A549 (cell line): ENCODE data around the gene ATP1B3. TPM values are rescaled to one million over a fixed set of nuclear protein-coding genes. Genes with fewer than 3 reads are reported as not detected.

Experiments
- ATAC-seq, 2 experiments: fragments of 200-7000 bp in 1 of 2; fragments of >200 bp in 1 of 2; cut with Nextera tagmentation in 1 of 2; cut with Tn5 transposase in 1 of 2; 3 replicates each; pipeline versions ENCODE4 v1.8.0 to v1.9.1; 2018 to 2020; ENCODE audit warnings: mild to moderate bottlenecking in 1 of 2, moderate library complexity in 1 of 2
- CTCF ChIA-PET: fragments of 300-600 bp; sonication (Branson Sonifier 250); formaldehyde crosslinking; extraction: SDS; loops from one replicate; lab custom pipeline; 2021; ENCODE audit warnings: antibody characterized with exemption, inconsistent platforms; lab: Yijun Ruan, JAX
- POLR2A ChIA-PET: fragments of 350-600 bp; formaldehyde crosslinking; extraction: SDS; loops from one replicate; lab custom pipeline; 2021; ENCODE audit warnings: antibody characterized with exemption, inconsistent platforms; lab: Yijun Ruan, JAX
- DNase-seq, 2 experiments: peaks; one replicate each; pipeline versions ENCODE4 v3.0.0 to v3.0.0-alpha.2; 2011 to 2016; ENCODE audit warnings: low read depth in 1 of 2, low spot score in 1 of 2
- FAIRE-seq: peaks from 2 replicates; lab custom pipeline; 2011; peaks lifted over from hg19 to GRCh38; lab: Jason Lieb, UNC
- H3K27ac ChIP-seq, 2 experiments: fragments of >200 bp; sonication (Bioruptor Twin); formaldehyde crosslinking; 3 replicates each; pipeline ENCODE4 v1.5.1; 2016 to 2017
- H3K4me1 ChIP-seq: fragments of >200 bp; sonication (Bioruptor Twin); formaldehyde crosslinking; 3 replicates; pipeline ENCODE4 v1.6.1; 2016
- H3K4me2 ChIP-seq: fragments of >200 bp; sonication (Bioruptor Twin); formaldehyde crosslinking; 3 replicates; pipeline ENCODE4 v1.6.1; 2016
- H3K4me3 ChIP-seq: fragments of >200 bp; sonication (Bioruptor Twin); formaldehyde crosslinking; 3 replicates; pipeline ENCODE4 v1.5.1; 2016
- H3K9me3 ChIP-seq: fragments of >200 bp; sonication (Bioruptor Twin); formaldehyde crosslinking; 3 replicates; pipeline ENCODE4 v1.6.1; 2016
- ATOH8 ChIP-seq: fragments of 250-450 bp; sonication (Bioruptor Pico); IDR thresholded peaks from 2 replicates; pipeline ENCODE4 v1.5.0; 2020; ENCODE audit warnings: low read depth, mild to moderate bottlenecking, moderate library complexity
- CHD4 ChIP-seq: fragments of 200-600 bp; sonication (generic); IDR thresholded peaks from 2 replicates; pipeline ENCODE4 v1.6.1; 2016; ENCODE audit warnings: antibody characterized with exemption, mild to moderate bottlenecking, borderline replicate concordance
- EHMT2 ChIP-seq: fragments of 200-600 bp; sonication (generic); IDR thresholded peaks from 2 replicates; pipeline ENCODE4 v1.6.1; 2016; ENCODE audit warnings: antibody characterized with exemption, low read depth, mild to moderate bottlenecking, moderate library complexity
- ESRRA ChIP-seq: fragments of 150-350 bp; IDR thresholded peaks from 2 replicates; pipeline ENCODE4 v1.6.1; 2014; ENCODE audit warnings: mild to moderate bottlenecking, low read length, borderline replicate concordance
- FOSL2 ChIP-seq, 2 experiments: fragments of 450-650 bp in 1 of 2; fragments of >200 bp in 1 of 2; sonication (Bioruptor Twin) in 1 of 2; formaldehyde crosslinking; IDR thresholded peaks; 2 replicates each; pipeline versions ENCODE4 v1.5.0 to v1.6.1; 2016 to 2020; ENCODE audit warnings: mild to moderate bottlenecking in 1 of 2, moderate library complexity in 1 of 2
- HDAC2 ChIP-seq: fragments of 200-600 bp; sonication (generic); IDR thresholded peaks from 2 replicates; pipeline ENCODE4 v1.6.1; 2016
- HMGXB4 ChIP-seq: fragments of 250-450 bp; sonication (Bioruptor Pico); IDR thresholded peaks from 2 replicates; pipeline ENCODE4 v1.5.0; 2021; ENCODE audit warnings: mild to moderate bottlenecking, moderate library complexity, borderline replicate concordance
- HOXA7 ChIP-seq: fragments of 250-450 bp; sonication (Bioruptor Pico); IDR thresholded peaks from 2 replicates; pipeline ENCODE4 v1.5.0; 2020; ENCODE audit warnings: mild to moderate bottlenecking, moderate library complexity
- MAZ ChIP-seq: fragments of 150-350 bp; IDR thresholded peaks from 2 replicates; pipeline ENCODE4 v1.6.1; 2014; ENCODE audit warnings: antibody characterized with exemption, low read depth, low read length, borderline replicate concordance
- MYC ChIP-seq: IDR thresholded peaks from 2 replicates; pipeline ENCODE4 v1.6.1; 2012; ENCODE audit warnings: mild to moderate bottlenecking, inconsistent platforms, low read length, improper control_type of control experiment, borderline replicate concordance
- NPAS2 ChIP-seq: fragments of 250-450 bp; sonication (Bioruptor Pico); IDR thresholded peaks from 2 replicates; pipeline ENCODE4 v1.8.0; 2022; ENCODE audit warnings: mild to moderate bottlenecking, moderate library complexity, borderline replicate concordance
- PHF8 ChIP-seq: fragments of 200-600 bp; sonication (generic); IDR thresholded peaks from 2 replicates; pipeline ENCODE4 v1.6.1; 2016; ENCODE audit warnings: low read depth, mild to moderate bottlenecking, antibody characterized with exemption, moderate library complexity, borderline replicate concordance
- POLR2A ChIP-seq: IDR thresholded peaks from 2 replicates; pipeline ENCODE4 v1.6.1; 2012; ENCODE audit warnings: mild to moderate bottlenecking, low read length
- RAD21 ChIP-seq, 2 experiments: fragments of >200 bp in 1 of 2; sonication (Bioruptor Twin) in 1 of 2; formaldehyde crosslinking in 1 of 2; IDR thresholded peaks in 1 of 2; conservative IDR thresholded peaks in 1 of 2; 2 replicates in 1 of 2; 3 replicates in 1 of 2; pipeline ENCODE4 v1.6.1; 2012 to 2018; ENCODE audit warnings: inconsistent platforms in 1 of 2
- RARB ChIP-seq: fragments of 250-450 bp; sonication (Bioruptor Pico); IDR thresholded peaks from 2 replicates; pipeline ENCODE4 v1.8.0; 2021; ENCODE audit warnings: mild to moderate bottlenecking, moderate library complexity
- RCOR1 ChIP-seq: fragments of 150-350 bp; IDR thresholded peaks from 2 replicates; pipeline ENCODE4 v1.6.1; 2014; ENCODE audit warnings: antibody characterized with exemption, low read length, low read depth
- REST ChIP-seq: fragments of 200-600 bp; sonication (generic); IDR thresholded peaks from 2 replicates; pipeline ENCODE4 v1.6.1; 2016; ENCODE audit warnings: antibody characterized with exemption, mild to moderate bottlenecking, moderate library complexity
- RNF2 ChIP-seq: fragments of 200-600 bp; sonication (generic); IDR thresholded peaks from 2 replicates; pipeline ENCODE4 v1.6.1; 2016; ENCODE audit warnings: low read depth, mild to moderate bottlenecking, antibody characterized with exemption, moderate library complexity, borderline replicate concordance
- SMC3 ChIP-seq: fragments of >200 bp; sonication (Bioruptor Twin); formaldehyde crosslinking; IDR thresholded peaks from 3 replicates; pipeline ENCODE4 v1.6.1; 2018; ENCODE audit warnings: inconsistent platforms
- USF2 ChIP-seq: fragments of 450-650 bp; IDR thresholded peaks from 2 replicates; pipeline ENCODE4 v1.6.1; 2014; ENCODE audit warnings: antibody characterized with exemption
- ZC3H11A ChIP-seq: fragments of 450-650 bp; IDR thresholded peaks from 2 replicates; pipeline ENCODE4 v1.6.1; 2014; ENCODE audit warnings: antibody characterized with exemption, mild to moderate bottlenecking
- ZNF302 ChIP-seq: fragments of 250-450 bp; sonication (Bioruptor Pico); IDR thresholded peaks from 2 replicates; pipeline ENCODE4 v1.9.0; 2021; ENCODE audit warnings: inconsistent platforms, mild to moderate bottlenecking, moderate library complexity
- WGBS: methylation state at CpG from one replicate; pipeline ENCODE4 v1.1.6; 2017; ENCODE audit errors: missing lambda C conversion rate; 5-methylcytosine and 5-hydroxymethylcytosine counted together
- polyA plus RNA-seq, 4 experiments: library from polyadenylated mRNA; depleted of rRNA in 3 of 4; stranded (reverse); fragments of >200 nt; fragmentation: RNase III in 1 of 4; extraction: RNeasy Plus Mini Kit Qiagen cat#74134 plus additional on column Dnase treatment in 1 of 4; gene quantifications; 2 replicates in 3 of 4; 3 replicates in 1 of 4; pipeline ENCODE4 v1.2.3, GENCODE V29; 2011 to 2017

ATP1B3 gene
- polyA plus RNA-seq, 2 of the 4 experiments (the other 2 are of a cell fraction), result 230 to 306 TPM

GRCh38 chr3:141839389-141839788 lies 37.1 kb upstream of the ATP1B3 start:
- FAIRE-seq (no peak), ATAC-seq (no peak), DNase-seq (no peak)
- Histone ChIP-seq H3K9me3 (no peaks in the 10 kb centered on the region), H3K27ac (no peak overlapping the region), H3K4me3 (no peak overlapping the region), H3K4me2 (no peak overlapping the region), H3K4me1 (no peaks in the 10 kb centered on the region)
- CTCF ChIA-PET, result interaction anchor here (0.7 kb wide), 1 partner anchor 29 kb away, joined by 5 read pairs; no protein-coding TSS in a partner anchor
- TF ChIP-seq ATOH8 (no peak), HMGXB4 (CRISPR knock-in tag) (no peak), ZC3H11A (no peak), ESRRA (no peak), NPAS2 (CRISPR knock-in tag) (no peak)
- POLR2A ChIA-PET, result no interaction called here

GRCh38 chr3:141840737-141841544 lies 35.5 kb upstream of the ATP1B3 start:
- ChIA-PET CTCF (interaction anchor here (0.6 to 1.5 kb wide), 3 partner anchors 9 to 197 kb away, joined by 3 read pairs; no protein-coding TSS in a partner anchor), POLR2A (no interaction called here)
- ATAC-seq (no peak), DNase-seq (no peak), FAIRE-seq (no peak)
- Histone ChIP-seq H3K27ac (no peak overlapping the region), H3K4me1 (no peaks in the 10 kb centered on the region), H3K4me3 (no peak overlapping the region), H3K4me2 (peak overlapping the region; percentile 4; the same call in 1 of the 3 replicates), H3K9me3 (no peaks in the 10 kb centered on the region)
- WGBS, result 35% methylated on average over 6 of the region's 6 CpGs
- TF ChIP-seq USF2, result no peak
- TF ChIP-seq HMGXB4 (CRISPR knock-in tag), result no peak
- TF ChIP-seq SMC3, result no peak
- no peak for TF ChIP-seq ZNF302 (CRISPR knock-in tag)
- TF ChIP-seq RARB (CRISPR knock-in tag), result no peak
- TF ChIP-seq RCOR1, result no peak
- no peak for TF ChIP-seq REST
- TF ChIP-seq RNF2, result no peak
- TF ChIP-seq PHF8, result no peak
- no peak for TF ChIP-seq MAZ
- TF ChIP-seq EHMT2, result no peak
- no peak for TF ChIP-seq HDAC2
- no peak for TF ChIP-seq RAD21 (conservative IDR thresholded peaks at IDR 0.05 in 1 of 2, IDR thresholded peaks at IDR 0.05 in 1 of 2)
- no peak for TF ChIP-seq HOXA7
- no peak for TF ChIP-seq MYC
- TF ChIP-seq POLR2A, result no peak
- no peak for TF ChIP-seq FOSL2 (IDR thresholded peaks at IDR 0.05)
- no peak for TF ChIP-seq FOSL2 (CRISPR knock-in tag; IDR thresholded peaks at IDR 0.05)
- no peak for TF ChIP-seq CHD4
